Upper lobe of right lung (tissue), 1 donor: ENCODE results near the gene CHRNE. TPM values are rescaled to one million over a fixed set of nuclear protein-coding genes. Genes with fewer than 3 reads are reported as not detected.

Source experiments
- ATAC-seq: fragments of 200-7000 bp; cut with Tn5 transposase; one replicate; pipeline ENCODE4 v1.9.1; 2020; ENCODE audit warnings: mild to moderate bottlenecking, moderate library complexity
- DNase-seq: peaks from one replicate; pipeline ENCODE4 v3.0.0-alpha.2; 2020
- H3K27ac ChIP-seq: fragments of 200-600 bp; one replicate; pipeline ENCODE4 v1.8.0; 2022
- H3K27me3 ChIP-seq: fragments of 200-600 bp; one replicate; pipeline ENCODE4 v1.8.0; 2022; ENCODE audit warnings: mild to moderate bottlenecking
- H3K36me3 ChIP-seq: fragments of 200-600 bp; one replicate; pipeline ENCODE4 v1.8.0; 2022
- H3K4me1 ChIP-seq: fragments of 200-600 bp; one replicate; pipeline ENCODE4 v1.8.0; 2022
- H3K4me3 ChIP-seq: fragments of 200-600 bp; one replicate; pipeline ENCODE4 v1.8.0; 2022; ENCODE audit warnings: mild to moderate bottlenecking
- H3K9me3 ChIP-seq: fragments of 200-600 bp; one replicate; pipeline ENCODE4 v1.8.0; 2022
- intact Hi-C: fragments of 100-400 bp; cut with DNase I; formaldehyde crosslinking; loops from one replicate; pipeline ENCODE4 v1.11.0; 2022
- total RNA-seq: library from RNA; stranded (reverse); fragmentation: NEBNext Ultra II Directional; extraction: Animal tissue kit (Norgen Biotek cat#: 25700); gene quantifications from one replicate; pipeline ENCODE4 v1.2.1, GENCODE V29; 2021
- TF ChIP-seq, protein P1 (sequence below): fragments of 200-600 bp; IDR thresholded peaks from one replicate; pipeline ENCODE4 v1.8.0; 2022; ENCODE audit warnings: antibody characterized with exemption
- donor health status: DM: no; HTN: yes; CAD: no; lungs with severe emphysema.

The CHRNE gene
- total RNA-seq, 1 donor from 2014 or later: 0.98 TPM

DNA sequence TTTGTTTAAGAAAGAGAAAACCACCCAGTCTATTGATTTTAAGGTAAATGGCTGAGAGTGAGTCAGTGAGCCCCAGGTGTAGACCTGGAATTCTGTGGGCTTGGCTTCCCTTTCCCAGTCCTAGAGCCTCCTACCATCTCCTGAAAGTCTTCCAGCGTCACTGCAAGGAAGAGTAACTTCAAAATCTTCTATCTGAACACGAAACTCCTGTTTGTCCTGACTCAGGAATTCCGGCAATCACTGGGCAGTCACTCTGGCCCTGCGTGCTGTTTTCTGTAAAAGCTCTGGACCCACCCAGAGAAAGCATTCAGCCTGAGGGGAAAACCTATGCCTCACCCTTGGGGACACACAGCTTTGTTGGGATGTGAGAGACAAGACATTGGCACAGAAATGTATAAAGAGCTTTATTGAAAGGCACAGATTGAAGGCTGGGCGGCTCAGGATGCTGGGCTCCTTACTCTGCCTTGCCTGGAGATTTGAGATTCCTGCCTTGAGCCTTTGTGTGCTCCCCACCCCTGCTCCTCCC lies 53.8 kb downstream of the CHRNE start:
- Histone ChIP-seq H3K4me1 (peaks cover 35% of the 10 kb centered on the region), H3K27ac (peak overlapping the region; percentile 45), H3K27me3 (no peaks in the 10 kb centered on the region), H3K9me3 (no peaks in the 10 kb centered on the region), H3K36me3 (no peaks in the 10 kb centered on the region), H3K4me3 (no peak overlapping the region)
- TF ChIP-seq, protein P1, sequence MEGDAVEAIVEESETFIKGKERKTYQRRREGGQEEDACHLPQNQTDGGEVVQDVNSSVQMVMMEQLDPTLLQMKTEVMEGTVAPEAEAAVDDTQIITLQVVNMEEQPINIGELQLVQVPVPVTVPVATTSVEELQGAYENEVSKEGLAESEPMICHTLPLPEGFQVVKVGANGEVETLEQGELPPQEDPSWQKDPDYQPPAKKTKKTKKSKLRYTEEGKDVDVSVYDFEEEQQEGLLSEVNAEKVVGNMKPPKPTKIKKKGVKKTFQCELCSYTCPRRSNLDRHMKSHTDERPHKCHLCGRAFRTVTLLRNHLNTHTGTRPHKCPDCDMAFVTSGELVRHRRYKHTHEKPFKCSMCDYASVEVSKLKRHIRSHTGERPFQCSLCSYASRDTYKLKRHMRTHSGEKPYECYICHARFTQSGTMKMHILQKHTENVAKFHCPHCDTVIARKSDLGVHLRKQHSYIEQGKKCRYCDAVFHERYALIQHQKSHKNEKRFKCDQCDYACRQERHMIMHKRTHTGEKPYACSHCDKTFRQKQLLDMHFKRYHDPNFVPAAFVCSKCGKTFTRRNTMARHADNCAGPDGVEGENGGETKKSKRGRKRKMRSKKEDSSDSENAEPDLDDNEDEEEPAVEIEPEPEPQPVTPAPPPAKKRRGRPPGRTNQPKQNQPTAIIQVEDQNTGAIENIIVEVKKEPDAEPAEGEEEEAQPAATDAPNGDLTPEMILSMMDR: no peak
- intact Hi-C loops: no loop called here
- DNase-seq (no peak), ATAC-seq (no peak)

Other genes starting within 250 kb of the CHRNE start
- 39.0 TPM for gene PELP1, start 199.0 kb downstream of the CHRNE start, total RNA-seq
- 131 TPM for gene ARRB2, start 192.5 kb downstream of the CHRNE start, total RNA-seq
- gene MED11, start 171.7 kb downstream of the CHRNE start, total RNA-seq: 23.2 TPM
- 9.6 TPM for gene ZMYND15, start 163.3 kb downstream of the CHRNE start, total RNA-seq
- 169 TPM for gene CXCL16, start 163.2 kb downstream of the CHRNE start, total RNA-seq
- not detected for gene TM4SF5, start 131.2 kb downstream of the CHRNE start, total RNA-seq
- 5.6 TPM for gene VMO1, start 116.7 kb downstream of the CHRNE start, total RNA-seq
- gene GLTPD2, start 114.1 kb downstream of the CHRNE start, total RNA-seq: not detected
- gene PSMB6, start 106.9 kb downstream of the CHRNE start, total RNA-seq: 91.0 TPM
- 33.4 TPM for gene PLD2, start 95.9 kb downstream of the CHRNE start, total RNA-seq
- gene MINK1, start 69.8 kb downstream of the CHRNE start, total RNA-seq: 121 TPM
- gene C17orf107, start 3.6 kb downstream of the CHRNE start, total RNA-seq: 2.7 TPM
- gene GP1BA, start 29.2 kb upstream of the CHRNE start, total RNA-seq: 0.55 TPM
- gene SLC25A11, start 36.9 kb upstream of the CHRNE start, total RNA-seq: 55.0 TPM
- gene RNF167, start 37.2 kb upstream of the CHRNE start, total RNA-seq: 92.9 TPM
- 457 TPM for gene PFN1, start 45.4 kb upstream of the CHRNE start, total RNA-seq
- gene ENO3, start 48.0 kb upstream of the CHRNE start, total RNA-seq: 8.6 TPM
- 64.8 TPM for gene SPAG7, start 64.7 kb upstream of the CHRNE start, total RNA-seq
- 55.8 TPM for gene CAMTA2, start 84.6 kb upstream of the CHRNE start, total RNA-seq
- 4.5 TPM for gene INCA1, start 94.4 kb upstream of the CHRNE start, total RNA-seq
- gene KIF1C, start 94.9 kb upstream of the CHRNE start, total RNA-seq: 254 TPM
- gene SLC52A1, start 132.3 kb upstream of the CHRNE start, total RNA-seq: 0.26 TPM
- gene ZFP3, start 175.4 kb upstream of the CHRNE start, total RNA-seq: 6.7 TPM
- 8.0 TPM for gene ZNF232, start 208.8 kb upstream of the CHRNE start, total RNA-seq
- 0.14 TPM for gene USP6, start 212.9 kb upstream of the CHRNE start, total RNA-seq